ENCODE measurements around the gene PTPN20. TPM values are rescaled to one million over a fixed set of nuclear protein-coding genes. Genes with fewer than 3 reads are reported as not detected.

The PTPN20 gene
- total and polyA plus RNA-seq, 2 of the 4 experiments (the other 2 are of a cell fraction), result 0.14 TPM; not detected in 1

DNA sequence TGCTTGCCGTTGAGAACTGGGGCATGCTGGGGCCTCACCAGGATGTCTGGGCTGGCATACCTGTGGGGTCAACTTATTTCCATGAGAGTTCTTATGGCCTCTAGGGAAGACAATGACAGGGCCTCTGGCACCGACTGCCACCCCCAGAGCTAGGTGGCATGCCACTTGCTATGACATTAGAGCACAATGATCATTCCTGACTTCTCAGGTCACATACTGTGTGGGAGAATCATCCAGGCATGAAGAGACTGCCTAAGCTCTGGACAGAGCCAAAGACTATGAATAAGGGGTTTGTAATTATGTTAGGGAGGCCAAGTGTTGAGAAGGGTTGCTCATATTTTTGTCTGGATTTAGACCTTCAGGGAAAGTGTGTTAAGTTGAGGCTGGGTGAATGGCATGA is 97.5 kb downstream of the PTPN20 start:
- H3K9me1 ChIP-seq (ENCODE audit: insufficient read depth, low read length), result no peaks in the 10 kb centered on the region
- dilution Hi-C loops (cut with HindIII; ENCODE audit: low sequenced_read_pairs, unreplicated experiment) (no loop called here), in situ Hi-C loops (cut with MboI; ENCODE audit: low sequenced_read_pairs) (no loop called here), intact Hi-C loops (cut with micrococcal nuclease) (no loop called here)
- ATAC-seq (ENCODE audit: low read depth), result no peak; the same call in 1 of the 2 replicates
- POLR2A ChIA-PET (ENCODE audit: unreplicated experiment), result no interaction called here
- H3K27me3 ChIP-seq (ENCODE audit: control insufficient read depth, insufficient read depth, low read length), result peaks cover 14% of the 10 kb centered on the region
- no peak overlapping the region for H4K8ac ChIP-seq (ENCODE audit: low read depth in 2 of 2, low read length in 2 of 2)
- no CpG with 5 or more reads among the region's 2 CpGs for WGBS, 2 experiments (ENCODE audit: extremely low coverage in 2 of 2, insufficient read length in 1 of 2)
- H2AK9ac ChIP-seq (replicated peaks; ENCODE audit: low read depth, low read length, poor library complexity), result no peak overlapping the region
- no peaks in the 10 kb centered on the region for H3K4me1 ChIP-seq (ENCODE audit: control insufficient read depth, insufficient read depth, low read length)
- no peak overlapping the region for H3K4me2 ChIP-seq (ENCODE audit: low read depth, low read length)
- no peak overlapping the region for H2BK15ac ChIP-seq (ENCODE audit: low read depth, low read length)
- H3K14ac ChIP-seq (replicated peaks; ENCODE audit: low read depth, low read length), result no peak overlapping the region
- no peak overlapping the region for H3K4ac ChIP-seq (ENCODE audit: low read depth, low read length)
- no peak overlapping the region for H2BK5ac ChIP-seq (ENCODE audit: low read depth, low read length, poor library complexity, severe bottlenecking)
- no peaks in the 10 kb centered on the region for H3K36me3 ChIP-seq (ENCODE audit: control insufficient read depth, insufficient read depth, low read length)
- H2BK20ac ChIP-seq (ENCODE audit: low read depth, low read length), result no peak overlapping the region
- H4K5ac ChIP-seq (ENCODE audit: low read depth, low read length), result no peak overlapping the region
- CTCF ChIA-PET, result no interaction called here
- H3K4me3 ChIP-seq (ENCODE audit: insufficient read depth, low read depth, low read length), result no peak overlapping the region
- H2BK120ac ChIP-seq (ENCODE audit: low read depth, low read length), result no peak overlapping the region
- no peaks in the 10 kb centered on the region for H3K79me1 ChIP-seq (ENCODE audit: low read depth in 1 of 2, low read length in 2 of 2)
- TF ChIP-seq RFX5 (IDR thresholded peaks at IDR 0.05; ENCODE audit: low read depth, low read length), result no peak
- TF ChIP-seq RCOR1 (IDR thresholded peaks at IDR 0.05; ENCODE audit: insufficient replicate concordance, low read length), result no peak
- TF ChIP-seq CHD1 (IDR thresholded peaks at IDR 0.05; ENCODE audit: low read depth, low read length), result no peak
- no peak for TF ChIP-seq SMC3 (IDR thresholded peaks at IDR 0.05; ENCODE audit: low read depth, low read length)
- no peak for TF ChIP-seq BHLHE40 (IDR thresholded peaks at IDR 0.05; ENCODE audit: low read depth, low read length)
- TF ChIP-seq MAZ (IDR thresholded peaks at IDR 0.05; ENCODE audit: borderline replicate concordance, low read depth, low read length), result no peak
- TF ChIP-seq NFE2L2 (IDR thresholded peaks at IDR 0.05; ENCODE audit: low read depth, low read length), result no peak
- TF ChIP-seq CEBPB (IDR thresholded peaks at IDR 0.05; ENCODE audit: low read depth, low read length), result no peak
- H3K23ac ChIP-seq (ENCODE audit: low read depth, low read length), result no peak overlapping the region
- H3K9me3 ChIP-seq (ENCODE audit: control insufficient read depth, insufficient read depth, low read length), result no peaks in the 10 kb centered on the region
- no peak overlapping the region for H3K18ac ChIP-seq (ENCODE audit: low read depth, low read length)
- no peak overlapping the region for H2AFZ ChIP-seq (replicated peaks; ENCODE audit: low read length, poor library complexity)
- no peak overlapping the region for H2AK5ac ChIP-seq (ENCODE audit: low read depth, low read length)
- BruUV-seq (replicated peaks), result no TSS peak
- no peak overlapping the region for H4K91ac ChIP-seq (ENCODE audit: insufficient read depth, low read depth, low read length)
- DNase-seq, result no peak
- H4K20me1 ChIP-seq (ENCODE audit: insufficient read depth, low read length), result no peaks in the 10 kb centered on the region
- H3K9ac ChIP-seq (ENCODE audit: low read depth, low read length), result no peak overlapping the region
- H3K56ac ChIP-seq (ENCODE audit: extremely low read depth, insufficient read depth, low read length), result no peak overlapping the region
- H3K27ac ChIP-seq (ENCODE audit: insufficient read depth, low read length), result no peak overlapping the region

Measured in IMR-90 (cell line).